ENCODE measurements around the gene HIPK2.
"Not testable (repeated sequence)": the region's sequence is repeated elsewhere in the genome, so short reads cannot be mapped to it uniquely, and the experiment has no call there.

GRCh38 chr7:139553991-139554700 lies 223.7 kb downstream of the HIPK2 start:
- not testable (repeated sequence) for TF ChIP-seq CTCF, POLR2A (IDR thresholded peaks at IDR 0.05)
